Epithelial cell of proximal tubule (primary cell): ENCODE measurements around the gene MAGI2. TPM values are rescaled to one million over a fixed set of nuclear protein-coding genes. Genes with fewer than 3 reads are reported as not detected.
"Not testable (repeated sequence)": the region's sequence is repeated elsewhere in the genome, so short reads cannot be mapped to it uniquely, and the experiment has no call there.

Source experiments
- DNase-seq: peaks from one replicate; pipeline ENCODE4 v3.0.0-alpha.2; 2011; ENCODE audit warnings: low read depth
- H3K4me3 ChIP-seq: 2 replicates; pipeline ENCODE4 v1.5.1; 2011; ENCODE audit warnings: low read depth, mild to moderate bottlenecking, low read length
- CTCF ChIP-seq: conservative IDR thresholded peaks from 2 replicates; pipeline ENCODE4 v1.5.1; 2012; ENCODE audit warnings: low read depth, mild to moderate bottlenecking, low read length
- total RNA-seq: library from RNA; depleted of rRNA; stranded (reverse); fragments of >200 nt; gene quantifications from 2 replicates; pipeline ENCODE4 v1.2.3, GENCODE V29; 2015

Gene MAGI2
- total RNA-seq, 1 donor from 2014 or later = 0.92 TPM

- TF ChIP-seq CTCF = no peak
These were observed 1157.3 kb downstream of the MAGI2 start for GRCh38 chr7:78296046-78296597.

GRCh38 chr7:78289471-78289870 lies 1164.0 kb downstream of the MAGI2 start:
- H3K4me3 ChIP-seq, DNase-seq: not testable (repeated sequence)

More at GRCh38 chr7:78296046-78296597, 1157.3 kb downstream of the MAGI2 start:
- DNase-seq = no peak
- H3K4me3 ChIP-seq = no peak overlapping the region

GRCh38 chr7:78284945-78285344 lies 1168.5 kb downstream of the MAGI2 start:
- no peak for DNase-seq
- H3K4me3 ChIP-seq = no peak overlapping the region
- no peak for TF ChIP-seq CTCF

GRCh38 chr7:78280276-78280675 lies 1173.2 kb downstream of the MAGI2 start:
- no peak for DNase-seq
- no peak overlapping the region for H3K4me3 ChIP-seq
- TF ChIP-seq CTCF = no peak

GRCh38 chr7:78279457-78279856 lies 1174.0 kb downstream of the MAGI2 start:
- no peak for DNase-seq
- no peak for TF ChIP-seq CTCF

GRCh38 chr7:78279032-78279431 lies 1174.4 kb downstream of the MAGI2 start:
- peak; percentile 27 for DNase-seq

More at GRCh38 chr7:78279457-78279856, 1174.0 kb downstream of the MAGI2 start:
- no peak overlapping the region for H3K4me3 ChIP-seq

GRCh38 chr7:78267141-78267540 lies 1186.3 kb downstream of the MAGI2 start:
- DNase-seq = no peak
- no peak for TF ChIP-seq CTCF
- no peak overlapping the region for H3K4me3 ChIP-seq

More at GRCh38 chr7:78279032-78279431, 1174.4 kb downstream of the MAGI2 start:
- no peak overlapping the region for H3K4me3 ChIP-seq
- TF ChIP-seq CTCF = no peak
